HCT116 (cell line): ENCODE data around the gene GNAS-AS1. TPM values are rescaled to one million over a fixed set of nuclear protein-coding genes. Genes with fewer than 3 reads are reported as not detected.

Experiments
- ATAC-seq: fragments of 200-7000 bp; cut with Tn5 transposase; 2 replicates; pipeline ENCODE4 v1.9.1; 2020; ENCODE audit warnings: mild to moderate bottlenecking, moderate library complexity
- BruUV-seq: library from RNA; stranded (reverse); fragments of 400-500 nt; replicated peaks from 2 replicates; lab custom pipeline; 2021; lab: Mats Ljungman, UMichigan
- CTCF ChIA-PET: fragments of 300-600 bp; sonication (Branson Sonifier 250); formaldehyde crosslinking; loops from one replicate; lab custom pipeline; 2021; ENCODE audit warnings: antibody characterized with exemption; lab: Charles Lee
- POLR2A ChIA-PET: fragments of 300-600, 350-600 bp; sonication (Branson Sonifier 250); formaldehyde crosslinking; loops from one replicate; lab custom pipeline; 2021; ENCODE audit warnings: antibody characterized with exemption; lab: Charles Lee
- RAD21 ChIA-PET, 2 experiments: fragments of 300-600 bp; sonication (Branson Sonifier 250); formaldehyde crosslinking; loops; one replicate each; lab custom pipeline; 2023; ENCODE audit warnings: low total read pairs in 2 of 2; ENCODE audit not compliant: uncharacterized antibody in 2 of 2, unreplicated experiment in 2 of 2, low non-redundant PET in 1 of 2; lab: Charles Lee
- DNase-seq: peaks from one replicate; pipeline ENCODE4 v3.0.0-alpha.2; 2010; ENCODE audit warnings: low read depth, low spot score
- H2AFZ ChIP-seq: fragments of 200-600 bp; shearing (Covaris generic), sonication (generic); 2 replicates; pipeline ENCODE4 v1.6.1; 2017; ENCODE audit warnings: low read depth, mixed run types, mixed read lengths, antibody characterized with exemption, low read length; ENCODE audit not compliant: poor library complexity, severe bottlenecking
- H3K27ac ChIP-seq: 2 replicates; pipeline ENCODE4 v1.5.1; 2012; ENCODE audit warnings: low read depth, low read length
- H3K27me3 ChIP-seq: fragments of 200-600 bp; sonication (generic); 2 replicates; pipeline ENCODE4 v1.6.1; 2016; ENCODE audit warnings: mixed run types, low read length, mixed read lengths; ENCODE audit not compliant: insufficient read depth
- H3K36me3 ChIP-seq, 2 experiments: fragments of 200-500 bp in 1 of 2; fragments of 200-600 bp in 1 of 2; sonication (Bioruptor generic) in 1 of 2; sonication (generic) in 1 of 2; 2 replicates each; pipeline versions ENCODE4 v1.5.1 to v1.6.1; 2014 to 2016; ENCODE audit warnings: low read length in 2 of 2, inconsistent platforms in 1 of 2, mixed read lengths in 1 of 2, mixed run types in 1 of 2; ENCODE audit not compliant: insufficient read depth in 2 of 2, control insufficient read depth in 1 of 2
- H3K4me1 ChIP-seq, 2 experiments: fragments of 200-600 bp in 1 of 2; sonication (generic) in 1 of 2; 2 replicates each; pipeline versions ENCODE4 v1.5.1 to v1.6.1; 2012 to 2017; ENCODE audit warnings: low read length in 2 of 2, inconsistent platforms in 1 of 2, mild to moderate bottlenecking in 1 of 2, mixed read lengths in 1 of 2, mixed run types in 1 of 2, moderate library complexity in 1 of 2; ENCODE audit not compliant: insufficient read depth in 2 of 2, control insufficient read depth in 1 of 2
- H3K4me2 ChIP-seq: fragments of 200-600 bp; sonication (generic); 2 replicates; pipeline ENCODE4 v1.6.1; 2017; ENCODE audit warnings: mixed run types, low read length, mixed read lengths
- H3K4me3 ChIP-seq, 2 experiments: fragments of 200-600 bp in 1 of 2; sonication (generic) in 1 of 2; replicated peaks in 1 of 2; 2 replicates each; pipeline ENCODE4 v1.5.1; 2011 to 2016; ENCODE audit warnings: low read length in 2 of 2, control low read depth in 1 of 2, low read depth in 1 of 2, mild to moderate bottlenecking in 1 of 2, mixed read lengths in 1 of 2, mixed run types in 1 of 2
- H3K79me2 ChIP-seq: fragments of 200-600 bp; sonication (generic); 2 replicates; pipeline ENCODE4 v1.6.1; 2017; ENCODE audit warnings: mild to moderate bottlenecking, mixed run types, low read length, moderate library complexity, mixed read lengths; ENCODE audit not compliant: insufficient read depth
- H3K9ac ChIP-seq: fragments of 200-600 bp; sonication (generic); 2 replicates; pipeline ENCODE4 v1.6.1; 2016; ENCODE audit warnings: low read length, mixed read lengths
- H3K9me2 ChIP-seq: fragments of 200-600 bp; sonication (generic), shearing (Covaris generic); 2 replicates; pipeline ENCODE4 v1.6.1; 2017; ENCODE audit warnings: mixed run types, mild to moderate bottlenecking, moderate library complexity; ENCODE audit not compliant: insufficient read depth
- H3K9me3 ChIP-seq, 2 experiments: fragments of 200-500 bp in 1 of 2; fragments of 200-600 bp in 1 of 2; sonication (Bioruptor generic) in 1 of 2; sonication (generic) in 1 of 2; 2 replicates each; pipeline ENCODE4 v1.6.1; 2014 to 2017; ENCODE audit warnings: low read length in 2 of 2, mixed read lengths in 2 of 2, inconsistent platforms in 1 of 2, low read depth in 1 of 2, mild to moderate bottlenecking in 1 of 2, mixed run types in 1 of 2, moderate library complexity in 1 of 2; ENCODE audit not compliant: control insufficient read depth in 1 of 2, insufficient read depth in 1 of 2
- H4K20me1 ChIP-seq: fragments of 200-600 bp; sonication (generic), shearing (Covaris generic); 2 replicates; pipeline ENCODE4 v1.6.1; 2017; ENCODE audit warnings: mixed run types, mild to moderate bottlenecking, moderate library complexity; ENCODE audit not compliant: insufficient read depth
- CEBPB ChIP-seq: IDR thresholded peaks from 2 replicates; pipeline ENCODE4 v1.6.1; 2012; ENCODE audit warnings: low read depth
- EGR1 ChIP-seq: IDR thresholded peaks from 2 replicates; pipeline ENCODE4 v1.6.1; 2012; ENCODE audit warnings: low read depth
- ELF1 ChIP-seq: IDR thresholded peaks from 2 replicates; pipeline ENCODE4 v1.6.1; 2012; ENCODE audit warnings: low read depth, borderline replicate concordance
- EZH2 ChIP-seq: fragments of 200-600 bp; sonication (generic); IDR thresholded peaks from 2 replicates; pipeline ENCODE4 v1.6.1; 2017; ENCODE audit warnings: antibody characterized with exemption, mixed run types
- EZH2phosphoT487 ChIP-seq: fragments of 200-600 bp; IDR thresholded peaks from 2 replicates; pipeline ENCODE4 v1.6.1; 2018; ENCODE audit warnings: antibody characterized with exemption, borderline replicate concordance
- FOSL1 ChIP-seq: IDR thresholded peaks from 2 replicates; pipeline ENCODE4 v1.6.1; 2012; ENCODE audit warnings: low read depth
- JUND ChIP-seq: IDR thresholded peaks from 2 replicates; pipeline ENCODE4 v1.6.1; 2012
- POLR2A ChIP-seq: IDR thresholded peaks from 2 replicates; pipeline ENCODE4 v1.7.0; 2011; ENCODE audit warnings: borderline replicate concordance; ENCODE audit not compliant: insufficient read depth, insufficient read length; ENCODE audit errors: extremely low read depth
- POLR2AphosphoS5 ChIP-seq: IDR thresholded peaks from 2 replicates; pipeline ENCODE4 v1.6.1; 2011; ENCODE audit warnings: mild to moderate bottlenecking, low read depth, low read length, moderate library complexity
- RAD21 ChIP-seq: IDR thresholded peaks from 2 replicates; pipeline ENCODE4 v1.6.1; 2012; ENCODE audit warnings: low read depth, mild to moderate bottlenecking
- SIN3A ChIP-seq: IDR thresholded peaks from 2 replicates; pipeline ENCODE4 v1.6.1; 2012; ENCODE audit warnings: low read depth
- SP1 ChIP-seq: IDR thresholded peaks from 2 replicates; pipeline ENCODE4 v1.6.1; 2012; ENCODE audit warnings: low read depth
- TCF7L2 ChIP-seq: IDR thresholded peaks from 2 replicates; pipeline ENCODE4 v1.7.0; 2011; ENCODE audit warnings: borderline replicate concordance, inconsistent platforms; ENCODE audit not compliant: insufficient read depth, insufficient read length; ENCODE audit errors: extremely low read depth
- YY1 ChIP-seq: IDR thresholded peaks from 2 replicates; pipeline ENCODE4 v1.6.1; 2011; ENCODE audit warnings: low read length, low read depth, moderate library complexity, mild to moderate bottlenecking; ENCODE audit not compliant: insufficient replicate concordance; ENCODE audit errors: extremely low read depth
- ZBTB33 ChIP-seq: IDR thresholded peaks from 2 replicates; pipeline ENCODE4 v1.6.1; 2011; ENCODE audit warnings: mild to moderate bottlenecking, low read length, moderate library complexity; ENCODE audit not compliant: insufficient replicate concordance; ENCODE audit errors: extremely low read depth
- ZFX ChIP-seq: fragments of 450-650 bp; IDR thresholded peaks from 2 replicates; pipeline ENCODE4 v1.6.1; 2017
- ZNF274 ChIP-seq: fragments of 200-500 bp; sonication (Bioruptor generic); IDR thresholded peaks from 2 replicates; pipeline ENCODE4 v1.6.1; 2014; ENCODE audit warnings: mild to moderate bottlenecking, low read depth, low read length, inconsistent platforms
- intact Hi-C: fragments of 100-400 bp; cut with micrococcal nuclease; formaldehyde crosslinking; loops from 2 replicates; pipeline ENCODE4 v1.10.0; 2022
- total RNA-seq: library from RNA; stranded (reverse); gene quantifications from one replicate; pipeline ENCODE4 v1.2.1, GENCODE V29; 2021; ENCODE audit not compliant: unreplicated experiment
- TF ChIP-seq, protein P1 (sequence below): IDR thresholded peaks from 2 replicates; pipeline ENCODE4 v1.6.1; 2012
- TF ChIP-seq, protein P2 (sequence below): IDR thresholded peaks from 2 replicates; pipeline ENCODE4 v1.6.1; 2012; ENCODE audit warnings: low read depth
- TF ChIP-seq, protein P3 (sequence below): IDR thresholded peaks from 2 replicates; pipeline ENCODE4 v1.6.1; 2012

Gene GNAS-AS1
- total RNA-seq, 1 experiment from 2014 or later: not detected

- Histone ChIP-seq H3K4me2 (no peak overlapping the region), H2AFZ (no peak overlapping the region), H3K27ac (no peak overlapping the region), H3K79me2 (no peaks in the 10 kb centered on the region), H3K9me2 (no peaks in the 10 kb centered on the region), H3K4me1 (no peaks in the 10 kb centered on the region), H3K4me3 (no peak overlapping the region), H3K9ac (no peak overlapping the region), H3K9me3 (no peaks in the 10 kb centered on the region), H4K20me1 (no peaks in the 10 kb centered on the region), H3K36me3 (no peaks in the 10 kb centered on the region), H3K27me3 (peaks cover 36% of the 10 kb centered on the region)
- no TSS peak for BruUV-seq
- DNase-seq: no peak
- ChIA-PET RAD21 (no interaction called here), POLR2A (no interaction called here), CTCF (no interaction called here)
- intact Hi-C loops: no loop called here
- no peak for ATAC-seq
- no peak for TF ChIP-seq ZNF274
- TF ChIP-seq, protein P1, sequence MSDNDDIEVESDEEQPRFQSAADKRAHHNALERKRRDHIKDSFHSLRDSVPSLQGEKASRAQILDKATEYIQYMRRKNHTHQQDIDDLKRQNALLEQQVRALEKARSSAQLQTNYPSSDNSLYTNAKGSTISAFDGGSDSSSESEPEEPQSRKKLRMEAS: no peak
- TF ChIP-seq POLR2A: no peak
- no peak for TF ChIP-seq EZH2
- no peak for TF ChIP-seq TCF7L2
- no peak for TF ChIP-seq ZBTB33
- no peak for TF ChIP-seq YY1
- TF ChIP-seq SIN3A: no peak
- no peak for TF ChIP-seq FOSL1
- TF ChIP-seq JUND: no peak
- no peak for TF ChIP-seq POLR2AphosphoS5
- TF ChIP-seq, protein P2, sequence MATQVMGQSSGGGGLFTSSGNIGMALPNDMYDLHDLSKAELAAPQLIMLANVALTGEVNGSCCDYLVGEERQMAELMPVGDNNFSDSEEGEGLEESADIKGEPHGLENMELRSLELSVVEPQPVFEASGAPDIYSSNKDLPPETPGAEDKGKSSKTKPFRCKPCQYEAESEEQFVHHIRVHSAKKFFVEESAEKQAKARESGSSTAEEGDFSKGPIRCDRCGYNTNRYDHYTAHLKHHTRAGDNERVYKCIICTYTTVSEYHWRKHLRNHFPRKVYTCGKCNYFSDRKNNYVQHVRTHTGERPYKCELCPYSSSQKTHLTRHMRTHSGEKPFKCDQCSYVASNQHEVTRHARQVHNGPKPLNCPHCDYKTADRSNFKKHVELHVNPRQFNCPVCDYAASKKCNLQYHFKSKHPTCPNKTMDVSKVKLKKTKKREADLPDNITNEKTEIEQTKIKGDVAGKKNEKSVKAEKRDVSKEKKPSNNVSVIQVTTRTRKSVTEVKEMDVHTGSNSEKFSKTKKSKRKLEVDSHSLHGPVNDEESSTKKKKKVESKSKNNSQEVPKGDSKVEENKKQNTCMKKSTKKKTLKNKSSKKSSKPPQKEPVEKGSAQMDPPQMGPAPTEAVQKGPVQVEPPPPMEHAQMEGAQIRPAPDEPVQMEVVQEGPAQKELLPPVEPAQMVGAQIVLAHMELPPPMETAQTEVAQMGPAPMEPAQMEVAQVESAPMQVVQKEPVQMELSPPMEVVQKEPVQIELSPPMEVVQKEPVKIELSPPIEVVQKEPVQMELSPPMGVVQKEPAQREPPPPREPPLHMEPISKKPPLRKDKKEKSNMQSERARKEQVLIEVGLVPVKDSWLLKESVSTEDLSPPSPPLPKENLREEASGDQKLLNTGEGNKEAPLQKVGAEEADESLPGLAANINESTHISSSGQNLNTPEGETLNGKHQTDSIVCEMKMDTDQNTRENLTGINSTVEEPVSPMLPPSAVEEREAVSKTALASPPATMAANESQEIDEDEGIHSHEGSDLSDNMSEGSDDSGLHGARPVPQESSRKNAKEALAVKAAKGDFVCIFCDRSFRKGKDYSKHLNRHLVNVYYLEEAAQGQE: no peak
- TF ChIP-seq SP1: no peak
- TF ChIP-seq RAD21: no peak
- no peak for TF ChIP-seq ELF1
- no peak for TF ChIP-seq EZH2phosphoT487
- TF ChIP-seq, protein P3, sequence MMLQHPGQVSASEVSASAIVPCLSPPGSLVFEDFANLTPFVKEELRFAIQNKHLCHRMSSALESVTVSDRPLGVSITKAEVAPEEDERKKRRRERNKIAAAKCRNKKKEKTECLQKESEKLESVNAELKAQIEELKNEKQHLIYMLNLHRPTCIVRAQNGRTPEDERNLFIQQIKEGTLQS: no peak
- TF ChIP-seq ZFX: no peak
- TF ChIP-seq EGR1: no peak
- TF ChIP-seq CEBPB: no peak
These were observed 59.4 kb downstream of the GNAS-AS1 start for GRCh38 chr20:58791286-58791685.
